Mesendoderm (in vitro differentiated cells): ENCODE results near the gene NDUFB5.

Experiments
- DNase-seq: peaks from one replicate; pipeline ENCODE4 v3.0.0; 2013
- H2AK5ac ChIP-seq: 2 replicates; pipeline ENCODE4 v1.6.1; 2013; ENCODE audit warnings: low read length, inconsistent platforms
- H2BK120ac ChIP-seq: 2 replicates; pipeline ENCODE4 v1.6.1; 2013; ENCODE audit warnings: low read depth, mild to moderate bottlenecking, low read length, moderate library complexity, mixed read lengths
- H2BK15ac ChIP-seq: replicated peaks from 2 replicates; pipeline ENCODE4 v1.6.1; 2013; ENCODE audit warnings: low read depth, mild to moderate bottlenecking, moderate library complexity
- H2BK5ac ChIP-seq: 2 replicates; pipeline ENCODE4 v1.6.1; 2013; ENCODE audit warnings: low read length, inconsistent platforms
- H3K18ac ChIP-seq: 2 replicates; pipeline ENCODE4 v1.6.1; 2013; ENCODE audit warnings: mild to moderate bottlenecking, low read length, mixed read lengths
- H3K23ac ChIP-seq: one replicate; pipeline ENCODE4 v1.6.1; 2013; ENCODE audit warnings: low read length
- H3K27ac ChIP-seq: 2 replicates; pipeline ENCODE4 v1.5.1; 2013; ENCODE audit warnings: low read depth, mild to moderate bottlenecking, inconsistent platforms, low read length, moderate library complexity
- H3K27me3 ChIP-seq: 2 replicates; pipeline ENCODE4 v1.6.1; 2013; ENCODE audit warnings: low read length, control low read depth, mild to moderate bottlenecking, inconsistent platforms; ENCODE audit not compliant: insufficient read depth, poor library complexity
- H3K36me3 ChIP-seq: 2 replicates; pipeline ENCODE4 v1.6.1; 2013; ENCODE audit warnings: low read length, inconsistent platforms; ENCODE audit not compliant: control insufficient read depth, insufficient read depth
- H3K4ac ChIP-seq: one replicate; pipeline ENCODE4 v1.6.1; 2013; ENCODE audit warnings: low read depth, mild to moderate bottlenecking, low read length, moderate library complexity
- H3K4me1 ChIP-seq: 2 replicates; pipeline ENCODE4 v1.6.1; 2013; ENCODE audit warnings: low read depth, low read length, inconsistent platforms; ENCODE audit not compliant: control insufficient read depth
- H3K4me2 ChIP-seq: 2 replicates; pipeline ENCODE4 v1.6.1; 2013; ENCODE audit warnings: low read length
- H3K4me3 ChIP-seq: 2 replicates; pipeline ENCODE4 v1.5.1; 2013; ENCODE audit warnings: mild to moderate bottlenecking, low read length
- H3K56ac ChIP-seq: one replicate; pipeline ENCODE4 v1.6.1; 2013; ENCODE audit warnings: low read length
- H3K79me1 ChIP-seq: 2 replicates; pipeline ENCODE4 v1.6.1; 2013; ENCODE audit warnings: low read length, inconsistent platforms
- H3K79me2 ChIP-seq: 2 replicates; pipeline ENCODE4 v1.6.1; 2013; ENCODE audit warnings: mild to moderate bottlenecking, low read length; ENCODE audit not compliant: control insufficient read depth, insufficient read depth
- H3K9ac ChIP-seq: 2 replicates; pipeline ENCODE4 v1.6.1; 2013; ENCODE audit warnings: low read length, inconsistent platforms
- H4K5ac ChIP-seq: one replicate; pipeline ENCODE4 v1.6.1; 2013; ENCODE audit warnings: low read length
- H4K8ac ChIP-seq: one replicate; pipeline ENCODE4 v1.6.1; 2013; ENCODE audit warnings: low read depth, mild to moderate bottlenecking, control low read depth, low read length, moderate library complexity
- WGBS: extraction: QIAGEN DNeasy Blood & Tissue Kit; methylation state at CpG from one replicate; pipeline ENCODE4 v1.1.7; 2013; ENCODE audit warnings: low lambda C conversion rate, missing lambda C conversion rate; ENCODE audit not compliant: insufficient coverage; ENCODE audit errors: extremely low coverage; 5-methylcytosine and 5-hydroxymethylcytosine counted together

The NDUFB5 gene

DNA sequence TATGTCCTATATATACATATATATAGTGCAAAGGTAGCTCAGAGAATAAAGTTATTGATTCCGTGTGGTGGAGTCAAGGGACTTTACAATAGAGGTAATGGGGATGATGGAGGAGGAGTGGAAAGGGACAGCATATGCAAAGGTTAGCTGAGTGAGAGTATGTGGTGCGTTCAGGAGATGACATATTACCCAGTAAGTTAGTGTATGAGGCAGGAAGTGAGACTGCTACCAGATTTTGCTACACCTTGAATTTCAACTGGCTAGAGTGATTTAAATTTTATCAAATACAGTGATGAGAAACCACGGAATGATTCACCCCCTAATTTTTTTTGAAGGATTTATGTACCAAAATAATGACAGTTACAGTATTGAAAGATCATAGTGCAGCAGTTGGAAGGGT, 39.1 kb upstream of the NDUFB5 start:
- no peak overlapping the region for H3K4me2 ChIP-seq
- H2BK5ac ChIP-seq: no peak overlapping the region
- no peak overlapping the region for H3K56ac ChIP-seq
- no peak for DNase-seq
- H3K27ac ChIP-seq: no peak overlapping the region
- peaks cover 35% of the 10 kb centered on the region for H3K79me2 ChIP-seq
- no peak overlapping the region for H3K4ac ChIP-seq
- H2AK5ac ChIP-seq: no peak overlapping the region
- H3K4me3 ChIP-seq: no peak overlapping the region
- WGBS: no CpG with 5 or more reads among the region's 3 CpGs
- H3K23ac ChIP-seq: no peak overlapping the region
- H4K5ac ChIP-seq: no peak overlapping the region
- no peak overlapping the region for H4K8ac ChIP-seq
- no peak overlapping the region for H3K9ac ChIP-seq
- H2BK120ac ChIP-seq: no peak overlapping the region
- no peak overlapping the region for H2BK15ac ChIP-seq
- no peaks in the 10 kb centered on the region for H3K4me1 ChIP-seq
- peaks cover 7% of the 10 kb centered on the region for H3K79me1 ChIP-seq
- H3K36me3 ChIP-seq: no peaks in the 10 kb centered on the region
- H3K27me3 ChIP-seq: no peaks in the 10 kb centered on the region
- no peak overlapping the region for H3K18ac ChIP-seq

DNA sequence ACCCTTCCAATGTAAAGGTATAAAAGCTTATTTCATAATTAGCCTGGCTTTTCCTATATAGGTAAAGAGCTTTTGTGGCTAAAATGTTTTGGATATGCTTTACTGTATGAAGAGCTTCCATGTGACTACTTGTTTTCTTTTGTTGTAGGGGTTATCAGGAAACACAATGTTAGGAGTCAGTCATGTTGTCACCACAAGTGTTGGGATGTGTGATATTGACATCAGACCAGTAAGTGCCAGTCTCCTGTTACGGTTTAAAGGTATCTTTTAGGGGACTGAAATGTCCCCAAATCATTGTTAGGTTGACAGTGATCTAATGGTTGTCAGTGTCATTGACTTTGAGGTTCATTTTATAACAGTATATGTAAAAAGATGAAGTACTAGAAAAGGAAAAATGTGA, 23.6 kb upstream of the NDUFB5 start:
- no peak overlapping the region for H3K4ac ChIP-seq
- H3K79me2 ChIP-seq: no peaks in the 10 kb centered on the region
- no peak overlapping the region for H2AK5ac ChIP-seq
- DNase-seq: no peak
- no peak overlapping the region for H4K5ac ChIP-seq
- H3K79me1 ChIP-seq: no peaks in the 10 kb centered on the region
- H4K8ac ChIP-seq: no peak overlapping the region
- H2BK120ac ChIP-seq: no peak overlapping the region
- no peak overlapping the region for H3K27ac ChIP-seq
- no peak overlapping the region for H3K23ac ChIP-seq
- no peak overlapping the region for H3K56ac ChIP-seq
- H3K4me1 ChIP-seq: no peaks in the 10 kb centered on the region
- H2BK15ac ChIP-seq: no peak overlapping the region
- H3K9ac ChIP-seq: no peak overlapping the region
- no peak overlapping the region for H2BK5ac ChIP-seq
- H3K4me2 ChIP-seq: no peak overlapping the region
- no peak overlapping the region for H3K18ac ChIP-seq
- no peaks in the 10 kb centered on the region for H3K36me3 ChIP-seq
- H3K4me3 ChIP-seq: no peak overlapping the region
- H3K27me3 ChIP-seq: no peaks in the 10 kb centered on the region
- no CpG with 5 or more reads among the region's 1 CpG for WGBS

DNA sequence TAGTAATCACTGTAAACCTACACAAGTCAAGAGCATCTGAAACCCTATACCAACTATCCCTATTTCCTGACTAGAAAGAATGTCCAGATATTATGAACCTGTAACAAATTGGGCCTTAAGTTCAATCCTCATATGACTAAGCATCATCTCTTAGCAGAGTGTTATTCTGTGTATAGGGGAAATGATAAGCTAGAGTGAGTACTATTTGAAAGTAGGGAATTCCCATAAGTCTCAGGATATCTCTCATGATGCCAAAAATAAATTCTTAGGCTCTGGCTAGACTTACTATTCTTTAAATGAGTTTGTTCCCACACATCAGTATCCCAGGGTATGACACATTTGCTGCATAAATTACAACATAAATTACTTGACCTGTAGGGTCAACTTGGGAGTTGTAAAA, 15.5 kb upstream of the NDUFB5 start:
- H3K36me3 ChIP-seq: peaks cover 2% of the 10 kb centered on the region

DNA sequence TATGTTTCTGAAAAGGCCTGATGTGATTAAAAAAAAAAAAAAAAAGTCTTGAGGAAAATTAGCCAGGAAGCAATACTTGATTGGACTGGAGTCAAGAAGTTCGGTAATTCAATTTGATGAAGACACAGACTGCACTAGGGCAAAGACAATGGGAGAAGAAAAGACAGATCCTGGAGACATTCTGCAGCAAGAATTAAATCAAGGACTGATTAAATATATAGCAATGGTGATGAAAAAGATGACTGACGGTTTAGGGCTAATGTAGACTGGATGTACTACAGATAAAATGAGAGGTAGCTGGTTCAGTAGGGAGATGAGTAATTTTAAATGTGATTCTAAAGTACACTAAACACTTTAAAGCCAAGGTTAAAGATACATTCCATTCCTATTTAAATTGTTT, 13.9 kb upstream of the NDUFB5 start:
- H2BK5ac ChIP-seq: no peak overlapping the region
- H3K18ac ChIP-seq: no peak overlapping the region
- no peaks in the 10 kb centered on the region for H3K4me1 ChIP-seq
- no peak overlapping the region for H4K8ac ChIP-seq
- H3K79me2 ChIP-seq: no peaks in the 10 kb centered on the region
- no peak overlapping the region for H3K27ac ChIP-seq
- no peak overlapping the region for H2AK5ac ChIP-seq
- no peak overlapping the region for H2BK15ac ChIP-seq
- no peak overlapping the region for H4K5ac ChIP-seq
- H3K9ac ChIP-seq: no peak overlapping the region
- H2BK120ac ChIP-seq: no peak overlapping the region
- no peak overlapping the region for H3K4me2 ChIP-seq
- no peak overlapping the region for H3K56ac ChIP-seq
- H3K36me3 ChIP-seq: peaks cover 2% of the 10 kb centered on the region
- no peak overlapping the region for H3K23ac ChIP-seq
- no peaks in the 10 kb centered on the region for H3K27me3 ChIP-seq
- no peak overlapping the region for H3K4ac ChIP-seq
- no CpG with 5 or more reads among the region's 2 CpGs for WGBS
- H3K4me3 ChIP-seq: no peak overlapping the region
- no peaks in the 10 kb centered on the region for H3K79me1 ChIP-seq
- no peak for DNase-seq

More for the DNA sequence above, 15.5 kb upstream of the NDUFB5 start:
- no peak overlapping the region for H3K27ac ChIP-seq
- H3K79me1 ChIP-seq: no peaks in the 10 kb centered on the region
- H2AK5ac ChIP-seq: no peak overlapping the region
- no peak overlapping the region for H4K8ac ChIP-seq
- H3K4me3 ChIP-seq: no peak overlapping the region
- H3K4me1 ChIP-seq: no peaks in the 10 kb centered on the region
- H3K9ac ChIP-seq: no peak overlapping the region
- no peak overlapping the region for H4K5ac ChIP-seq
- H2BK120ac ChIP-seq: no peak overlapping the region
- no peak for DNase-seq
- H3K56ac ChIP-seq: no peak overlapping the region
- no peaks in the 10 kb centered on the region for H3K27me3 ChIP-seq
- no peak overlapping the region for H3K23ac ChIP-seq
- H3K4me2 ChIP-seq: no peak overlapping the region
- no peak overlapping the region for H2BK15ac ChIP-seq
- H3K79me2 ChIP-seq: no peaks in the 10 kb centered on the region
- no peak overlapping the region for H3K4ac ChIP-seq
- H3K18ac ChIP-seq: no peak overlapping the region
- no peak overlapping the region for H2BK5ac ChIP-seq

DNA sequence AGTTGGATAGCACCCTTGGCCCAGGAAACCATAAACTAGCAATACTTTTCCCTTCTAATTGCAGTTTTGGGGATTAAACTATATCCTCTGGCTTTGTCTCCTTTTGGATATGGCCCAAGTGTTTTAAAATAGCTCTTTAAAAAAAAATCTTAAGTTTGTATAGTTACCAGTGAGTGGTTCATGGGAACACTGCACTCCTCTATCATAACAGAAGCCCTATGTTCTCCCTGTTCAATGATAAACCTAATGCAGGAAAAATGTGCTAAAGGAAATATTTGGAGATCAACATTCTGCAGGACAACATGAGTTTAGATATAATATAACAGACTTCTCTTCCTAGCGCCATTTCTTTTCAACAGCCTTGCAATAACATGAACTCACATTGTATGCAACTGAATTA, 13.3 kb upstream of the NDUFB5 start:
- Histone ChIP-seq H4K8ac (no peak overlapping the region), H2BK120ac (no peak overlapping the region), H3K4me3 (no peak overlapping the region), H3K56ac (no peak overlapping the region), H3K79me1 (no peaks in the 10 kb centered on the region), H3K18ac (no peak overlapping the region), H2AK5ac (no peak overlapping the region), H3K23ac (no peak overlapping the region), H4K5ac (no peak overlapping the region), H3K4me1 (no peaks in the 10 kb centered on the region), H3K27me3 (no peaks in the 10 kb centered on the region), H3K4ac (no peak overlapping the region), H3K27ac (no peak overlapping the region), H3K79me2 (no peaks in the 10 kb centered on the region), H3K4me2 (no peak overlapping the region), H2BK5ac (no peak overlapping the region), H3K36me3 (peaks cover 2% of the 10 kb centered on the region), H2BK15ac (no peak overlapping the region), H3K9ac (no peak overlapping the region)
- no peak for DNase-seq
- no CpG with 5 or more reads among the region's 1 CpG for WGBS

DNA sequence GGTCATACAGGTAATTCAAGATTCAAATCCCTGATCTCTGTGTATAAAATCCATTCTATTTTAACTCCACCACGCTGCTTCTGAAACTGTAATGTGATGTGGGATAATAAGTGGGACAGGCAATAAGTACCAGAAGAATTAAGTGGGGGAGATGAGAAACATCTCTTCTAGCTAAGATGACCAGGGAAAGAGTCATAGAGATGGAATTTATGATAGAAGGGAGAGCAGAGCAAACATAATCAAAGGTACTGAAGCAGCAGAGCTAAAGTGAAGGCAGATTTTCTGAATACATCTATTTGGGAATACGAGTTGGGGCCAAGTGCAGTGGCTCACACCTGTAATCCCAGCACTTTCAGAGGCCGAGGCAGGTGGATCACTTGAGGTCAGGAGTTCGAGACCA, 5.1 kb upstream of the NDUFB5 start:
- Histone ChIP-seq H3K4me3 (no peak overlapping the region), H3K4ac (no peak overlapping the region), H3K4me2 (no peak overlapping the region), H3K18ac (no peak overlapping the region), H3K27ac (no peak overlapping the region), H2AK5ac (no peak overlapping the region), H2BK120ac (no peak overlapping the region), H3K79me1 (peaks cover 4% of the 10 kb centered on the region), H3K4me1 (no peaks in the 10 kb centered on the region), H4K8ac (no peak overlapping the region), H3K79me2 (peaks cover 10% of the 10 kb centered on the region), H3K36me3 (peaks cover 2% of the 10 kb centered on the region), H3K27me3 (no peaks in the 10 kb centered on the region), H2BK5ac (no peak overlapping the region), H3K23ac (no peak overlapping the region), H2BK15ac (no peak overlapping the region), H3K9ac (no peak overlapping the region), H4K5ac (no peak overlapping the region), H3K56ac (no peak overlapping the region)
- no peak for DNase-seq
- no CpG with 5 or more reads among the region's 4 CpGs for WGBS
